Endothelial cell of umbilical vein (primary cell): ENCODE results near the gene CC2D2B. TPM values are rescaled to one million over a fixed set of nuclear protein-coding genes. Genes with fewer than 3 reads are reported as not detected.

Source experiments
- BruUV-seq: library from RNA; stranded (reverse); fragments of 400-500 nt; replicated peaks from 2 replicates; lab custom pipeline; 2021; lab: Mats Ljungman, UMichigan
- CTCF ChIA-PET: fragments of 300-600, 350-600 bp; sonication (Branson Sonifier 250); formaldehyde crosslinking; loops from one replicate; lab custom pipeline; 2021; ENCODE audit warnings: antibody characterized with exemption, inconsistent platforms; lab: Charles Lee
- POLR2A ChIA-PET: fragments of 300-600, 350-600 bp; sonication (Branson Sonifier 250); formaldehyde crosslinking; loops from one replicate; lab custom pipeline; 2021; ENCODE audit warnings: antibody characterized with exemption, inconsistent platforms; lab: Charles Lee
- DNase-seq: peaks from one replicate; pipeline ENCODE4 v3.0.0-alpha.2; 2011; ENCODE audit warnings: low read depth, low spot score
- FAIRE-seq: peaks from 2 replicates; lab custom pipeline; 2011; peaks lifted over from hg19 to GRCh38; lab: Jason Lieb, UNC
- H2AFZ ChIP-seq: 2 replicates; pipeline ENCODE4 v1.6.0; 2012; ENCODE audit warnings: low read depth, low read length, control low read depth, inconsistent platforms
- H3K27ac ChIP-seq: 2 replicates; pipeline ENCODE4 v1.5.1; 2011; ENCODE audit warnings: low read depth, mild to moderate bottlenecking, control low read depth, low read length, moderate library complexity; ENCODE audit not compliant: insufficient read depth
- H3K27me3 ChIP-seq, 2 experiments: 2 replicates each; pipeline versions ENCODE4 v1.6.0 to v1.6.1; 2011; ENCODE audit warnings: low read length in 2 of 2, mixed read lengths in 1 of 2; ENCODE audit not compliant: control insufficient read depth in 2 of 2, insufficient read depth in 2 of 2
- H3K36me3 ChIP-seq, 2 experiments: 2 replicates in 1 of 2; 3 replicates in 1 of 2; pipeline ENCODE4 v1.5.1; 2011; ENCODE audit warnings: low read length in 2 of 2, mild to moderate bottlenecking in 1 of 2, moderate library complexity in 1 of 2; ENCODE audit not compliant: control insufficient read depth in 2 of 2, insufficient read depth in 2 of 2; ENCODE audit errors: extremely low read depth in 1 of 2
- H3K4me1 ChIP-seq: 3 replicates; pipeline ENCODE4 v1.5.1; 2011; ENCODE audit warnings: mild to moderate bottlenecking, low read length; ENCODE audit not compliant: control insufficient read depth, insufficient read depth; ENCODE audit errors: extremely low read depth
- H3K4me2 ChIP-seq: 2 replicates; pipeline ENCODE4 v1.6.1; 2011; ENCODE audit warnings: low read length, control low read depth, mixed read lengths; ENCODE audit not compliant: insufficient read depth
- H3K4me3 ChIP-seq, 3 experiments: fragments of 200-600 bp in 1 of 3; sonication (generic), shearing (Covaris generic) in 1 of 3; replicated peaks in 1 of 3; 2 replicates each; pipeline ENCODE4 v1.5.1; 2011 to 2016; ENCODE audit warnings: control low read depth in 3 of 3, low read length in 3 of 3, mild to moderate bottlenecking in 2 of 3, inconsistent platforms in 1 of 3, low read depth in 1 of 3, moderate library complexity in 1 of 3; ENCODE audit not compliant: insufficient read depth in 1 of 3
- H3K79me2 ChIP-seq: 2 replicates; pipeline ENCODE4 v1.6.0; 2012; ENCODE audit warnings: low read length, inconsistent platforms; ENCODE audit not compliant: control insufficient read depth, insufficient read depth
- H3K9ac ChIP-seq: replicated peaks from 2 replicates; pipeline ENCODE3; 2011; ENCODE audit warnings: low read length, control low read depth; ENCODE audit not compliant: insufficient read depth; ENCODE audit errors: extremely low read depth
- H3K9me1 ChIP-seq: replicated peaks from 3 replicates; pipeline ENCODE4 v1.6.0; 2011; ENCODE audit warnings: mild to moderate bottlenecking, low read length; ENCODE audit not compliant: control insufficient read depth, insufficient read depth; ENCODE audit errors: extremely low read depth
- H3K9me3 ChIP-seq: replicated peaks from 2 replicates; pipeline ENCODE4 v1.5.1; 2012; ENCODE audit warnings: low read length, inconsistent platforms; ENCODE audit not compliant: control insufficient read depth, insufficient read depth
- H4K20me1 ChIP-seq: replicated peaks from 2 replicates; pipeline ENCODE3; 2011; ENCODE audit warnings: mild to moderate bottlenecking, low read length; ENCODE audit not compliant: control insufficient read depth, insufficient read depth; ENCODE audit errors: extremely low read depth
- EZH2 ChIP-seq: IDR thresholded peaks from 2 replicates; pipeline ENCODE4 v1.6.1; 2012; ENCODE audit warnings: borderline replicate concordance, low read depth, mild to moderate bottlenecking, moderate library complexity, low read length, inconsistent platforms; ENCODE audit not compliant: severe bottlenecking
- FOS ChIP-seq: IDR thresholded peaks from 2 replicates; pipeline ENCODE4 v1.6.1; 2011; ENCODE audit warnings: mild to moderate bottlenecking, low read length, moderate library complexity, borderline replicate concordance; ENCODE audit not compliant: insufficient read depth
- GATA2 ChIP-seq: IDR thresholded peaks from 2 replicates; pipeline ENCODE4 v1.7.0; 2011; ENCODE audit warnings: low read depth, mild to moderate bottlenecking, moderate library complexity, mixed read lengths, low read length; ENCODE audit not compliant: insufficient read length, insufficient read depth
- JUN ChIP-seq: IDR thresholded peaks from 2 replicates; pipeline ENCODE4 v1.6.1; 2011; ENCODE audit warnings: borderline replicate concordance, low read depth; ENCODE audit not compliant: insufficient read length, insufficient read depth
- MYC ChIP-seq: IDR thresholded peaks from one replicate; pipeline ENCODE4 v1.6.1; 2011; ENCODE audit warnings: mild to moderate bottlenecking, low read depth, low read length
- POLR2A ChIP-seq: IDR thresholded peaks from 2 replicates; pipeline ENCODE4 v1.6.1; 2012; ENCODE audit warnings: low read depth, mild to moderate bottlenecking, control low read depth, low read length
- POLR2AphosphoS5 ChIP-seq: IDR thresholded peaks from 2 replicates; pipeline ENCODE4 v1.6.1; 2012; ENCODE audit warnings: low read depth, mild to moderate bottlenecking, control low read depth, low read length, moderate library complexity; ENCODE audit not compliant: insufficient read depth
- dilution Hi-C: fragments of 300-500 bp; cut with MboI; formaldehyde crosslinking; loops from one replicate; pipeline ENCODE4 v1.15.0; 2019; ENCODE audit warnings: low sequenced_read_pairs; ENCODE audit not compliant: extremely low pct_ligation_motif_present
- intact Hi-C: fragments of 100-400 bp; cut with micrococcal nuclease; formaldehyde crosslinking; loops from one replicate; pipeline ENCODE4 v1.10.0; 2022
- polyA plus RNA-seq, 4 experiments: library from polyadenylated mRNA; depleted of rRNA in 3 of 4; stranded (reverse) in 3 of 4; unstranded in 1 of 4; fragments of >200 nt; gene quantifications; 2 replicates each; pipeline versions ENCODE4 v1.2.1 to v1.2.3, GENCODE V29; 2011 to 2012; ENCODE audit warnings: missing spikeins in 1 of 4
- total RNA-seq: library from RNA; stranded (reverse); gene quantifications from 2 replicates; pipeline ENCODE4 v1.2.3, GENCODE V29; 2021
- TF ChIP-seq, protein P1 (sequence below), 2 donors: IDR thresholded peaks; 1 replicate in 1 of 2; 2 replicates in 1 of 2; pipeline ENCODE4 v1.5.1; 2011; ENCODE audit warnings: low read length in 2 of 2, mild to moderate bottlenecking in 2 of 2, moderate library complexity in 2 of 2, control low read depth in 1 of 2, inconsistent platforms in 1 of 2, low read depth in 1 of 2; ENCODE audit not compliant: insufficient read depth in 1 of 2; ENCODE audit errors: extremely low read depth in 1 of 2
- TF ChIP-seq, protein P2 (sequence below): IDR thresholded peaks from 2 replicates; pipeline ENCODE4 v1.6.1; 2011; ENCODE audit not compliant: insufficient read depth, insufficient read length

Gene CC2D2B
- total and polyA plus RNA-seq, 2 donors (not counting 3 experiments of a cell fraction or from before 2014, with no cell fraction given): 0.21 to 1.2 TPM

DNA sequence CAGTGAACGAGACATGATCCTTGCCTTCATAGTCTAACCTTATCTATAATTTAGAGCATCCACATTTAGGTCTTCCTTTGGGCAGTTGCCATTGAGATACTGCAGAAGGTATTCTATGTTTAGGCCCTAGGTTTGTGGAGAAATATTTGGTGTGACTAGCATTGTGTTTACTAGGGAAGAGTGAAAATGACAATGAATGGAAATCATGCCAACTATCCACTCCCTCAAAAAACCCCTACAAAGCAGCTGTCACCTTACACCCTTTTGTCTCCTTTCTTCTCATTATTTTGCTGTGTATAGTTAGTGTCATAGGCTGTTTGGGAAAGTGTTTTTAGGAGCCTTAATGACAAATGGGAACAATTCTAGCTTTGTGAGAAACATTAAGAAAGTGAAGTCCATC is 138.8 kb downstream of the CC2D2B start:
- peaks cover 77% of the 10 kb centered on the region for H3K79me2 ChIP-seq

More for the DNA sequence above, 138.8 kb downstream of the CC2D2B start:
- intact Hi-C loops: loop anchor here (10.0 kb wide), 1 partner anchor 538 kb away; the partner anchor contains the start of gene TM9SF3
- no peak overlapping the region for H3K27ac ChIP-seq
- no peak overlapping the region for H2AFZ ChIP-seq
- TF ChIP-seq POLR2A (no peak), EZH2 (no peak), FOS (no peak), GATA2 (no peak), JUN (no peak), MYC (no peak), POLR2AphosphoS5 (no peak)
- TF ChIP-seq, protein P1, sequence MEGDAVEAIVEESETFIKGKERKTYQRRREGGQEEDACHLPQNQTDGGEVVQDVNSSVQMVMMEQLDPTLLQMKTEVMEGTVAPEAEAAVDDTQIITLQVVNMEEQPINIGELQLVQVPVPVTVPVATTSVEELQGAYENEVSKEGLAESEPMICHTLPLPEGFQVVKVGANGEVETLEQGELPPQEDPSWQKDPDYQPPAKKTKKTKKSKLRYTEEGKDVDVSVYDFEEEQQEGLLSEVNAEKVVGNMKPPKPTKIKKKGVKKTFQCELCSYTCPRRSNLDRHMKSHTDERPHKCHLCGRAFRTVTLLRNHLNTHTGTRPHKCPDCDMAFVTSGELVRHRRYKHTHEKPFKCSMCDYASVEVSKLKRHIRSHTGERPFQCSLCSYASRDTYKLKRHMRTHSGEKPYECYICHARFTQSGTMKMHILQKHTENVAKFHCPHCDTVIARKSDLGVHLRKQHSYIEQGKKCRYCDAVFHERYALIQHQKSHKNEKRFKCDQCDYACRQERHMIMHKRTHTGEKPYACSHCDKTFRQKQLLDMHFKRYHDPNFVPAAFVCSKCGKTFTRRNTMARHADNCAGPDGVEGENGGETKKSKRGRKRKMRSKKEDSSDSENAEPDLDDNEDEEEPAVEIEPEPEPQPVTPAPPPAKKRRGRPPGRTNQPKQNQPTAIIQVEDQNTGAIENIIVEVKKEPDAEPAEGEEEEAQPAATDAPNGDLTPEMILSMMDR (IDR thresholded peaks at IDR 0.05; ENCODE audit: extremely low read depth in 1 of 2, insufficient read depth in 1 of 2, low read depth in 1 of 2, low read length in 2 of 2): no peak
- TF ChIP-seq, protein P2, sequence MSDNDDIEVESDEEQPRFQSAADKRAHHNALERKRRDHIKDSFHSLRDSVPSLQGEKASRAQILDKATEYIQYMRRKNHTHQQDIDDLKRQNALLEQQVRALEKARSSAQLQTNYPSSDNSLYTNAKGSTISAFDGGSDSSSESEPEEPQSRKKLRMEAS: no peak
- dilution Hi-C loops: no loop called here
- H4K20me1 ChIP-seq: no peaks in the 10 kb centered on the region
- no peaks in the 10 kb centered on the region for H3K9me1 ChIP-seq
- POLR2A ChIA-PET: interaction anchor here (0.6 to 1.4 kb wide), 2 partner anchors 26 to 83 kb away, joined by 3 to 5 read pairs; partner anchors contain the start of gene ZNF518A
- H3K4me1 ChIP-seq: peaks cover 23% of the 10 kb centered on the region
- CTCF ChIA-PET: interaction anchor here (0.5 to 1.7 kb wide), 17 partner anchors 26 to 898 kb away, joined by 3 to 9 read pairs (median 4); partner anchors contain the start of genes TCTN3 and ZNF518A
- peaks cover 2 to 3% of the 10 kb centered on the region in 2 experiments for H3K36me3 ChIP-seq
- H3K27me3 ChIP-seq: no peaks in the 10 kb centered on the region
- peak; percentile 36 for DNase-seq
- no peak overlapping the region for H3K9ac ChIP-seq
- H3K4me3 ChIP-seq: peak overlapping the region in 1 of 3 experiments; percentile 10
- no TSS peak for BruUV-seq
- H3K4me2 ChIP-seq: peak overlapping the region; percentile 92
- FAIRE-seq: no peak
- no peaks in the 10 kb centered on the region for H3K9me3 ChIP-seq
